Karpas-422 (cell line): ENCODE results near the gene BSG. TPM values are rescaled to one million over a fixed set of nuclear protein-coding genes. Genes with fewer than 3 reads are reported as not detected.
A peak's percentile ranks its signal among the peaks of the same experiment; 100 is the strongest.
"Not testable (repeated sequence)": the region's sequence is repeated elsewhere in the genome, so short reads cannot be mapped to it uniquely, and the experiment has no call there.

Source experiments
- DNase-seq: peaks from one replicate; pipeline ENCODE4 v3.0.0-alpha.2; 2015
- H2AFZ ChIP-seq: fragments of 200-600 bp; sonication (generic); 2 replicates; pipeline ENCODE4 v1.6.1; 2014; ENCODE audit warnings: antibody characterized with exemption, low read length, mixed read lengths
- H3K27ac ChIP-seq: fragments of 200-600 bp; sonication (generic); 2 replicates; pipeline ENCODE4 v1.5.1; 2014; ENCODE audit warnings: mild to moderate bottlenecking, low read length, moderate library complexity
- H3K27me3 ChIP-seq: fragments of 200-600 bp; sonication (generic); 2 replicates; pipeline ENCODE4 v1.6.1; 2014; ENCODE audit warnings: low read length, mixed read lengths
- H3K36me3 ChIP-seq: fragments of 200-600 bp; sonication (generic); 2 replicates; pipeline ENCODE4 v1.6.1; 2014; ENCODE audit warnings: low read length, mixed read lengths; ENCODE audit not compliant: insufficient read depth
- H3K4me1 ChIP-seq: fragments of 200-600 bp; sonication (generic); 2 replicates; pipeline ENCODE4 v1.6.1; 2014; ENCODE audit warnings: mild to moderate bottlenecking, low read length, mixed read lengths
- H3K4me2 ChIP-seq: fragments of 200-600 bp; sonication (generic); 2 replicates; pipeline ENCODE4 v1.6.1; 2014; ENCODE audit warnings: low read length, low read depth, mild to moderate bottlenecking; ENCODE audit not compliant: poor library complexity, severe bottlenecking
- H3K4me3 ChIP-seq: fragments of 200-600 bp; sonication (generic); 2 replicates; pipeline ENCODE4 v1.5.1; 2014; ENCODE audit warnings: mild to moderate bottlenecking, antibody characterized with exemption, low read length, mixed read lengths
- H3K79me2 ChIP-seq: fragments of 200-600 bp; sonication (generic); 2 replicates; pipeline ENCODE4 v1.6.1; 2014; ENCODE audit warnings: mild to moderate bottlenecking, low read length, mixed read lengths
- H3K9ac ChIP-seq: fragments of 200-600 bp; sonication (generic); 2 replicates; pipeline ENCODE4 v1.6.0; 2014; ENCODE audit warnings: low read length
- H3K9me2 ChIP-seq: fragments of 200-600 bp; sonication (generic), shearing (Covaris generic); replicated peaks from 2 replicates; pipeline ENCODE4 v1.6.0; 2014; ENCODE audit warnings: mild to moderate bottlenecking, low read length, moderate library complexity; ENCODE audit not compliant: insufficient read depth
- H3K9me3 ChIP-seq: fragments of 300-700, 200-600 bp; sonication (generic); 2 replicates; pipeline ENCODE4 v1.6.1; 2014; ENCODE audit warnings: low read length, mixed read lengths
- H4K20me1 ChIP-seq: fragments of 200-600 bp; sonication (generic); 2 replicates; pipeline ENCODE4 v1.6.1; 2014; ENCODE audit warnings: mild to moderate bottlenecking, antibody characterized with exemption, low read length, low read depth; ENCODE audit not compliant: insufficient read depth
- total RNA-seq: library from RNA; depleted of rRNA; stranded (reverse); fragments of >200 nt; shearing (Covaris generic); gene quantifications from 2 replicates; pipeline ENCODE4 v1.2.3, GENCODE V29; 2014; ENCODE audit warnings: low replicate concordance

The BSG gene
- total RNA-seq, 1 experiment from 2014 or later: 124 TPM

- Histone ChIP-seq H3K27ac (no peak overlapping the region), H3K27me3 (no peaks in the 10 kb centered on the region), H3K4me3 (no peak overlapping the region), H3K9me2 (no peaks in the 10 kb centered on the region), H3K4me1 (no peaks in the 10 kb centered on the region), H3K9ac (no peak overlapping the region), H2AFZ (no peak overlapping the region), H3K36me3 (0 out of 2 replicates have a peak, but pooled peaks cover 2% of the 10 kb centered on the region), H4K20me1 (peaks cover 36% of the 10 kb centered on the region; the same call in 1 of the 2 replicates), H3K4me2 (no peak overlapping the region), H3K79me2 (peaks cover 32% of the 10 kb centered on the region), H3K9me3 (no peaks in the 10 kb centered on the region)
- no peak for DNase-seq
Measured at GRCh38 chr19:580274-580835, 8.0 kb downstream of the BSG start.

GRCh38 chr19:581399-582111 is 9.2 kb downstream of the BSG start:
- peaks cover 28% of the 10 kb centered on the region; the same call in 1 of the 2 replicates for H4K20me1 ChIP-seq
- H3K36me3 ChIP-seq: 0 out of 2 replicates have a peak, but pooled peaks cover 2% of the 10 kb centered on the region
- DNase-seq: no peak

GRCh38 chr19:582497-583197 is 10.3 kb downstream of the BSG start:
- H3K9me3 ChIP-seq: no peaks in the 10 kb centered on the region
- H3K9ac ChIP-seq: no peak overlapping the region
- H3K4me1 ChIP-seq: no peaks in the 10 kb centered on the region
- DNase-seq: no peak
- H3K79me2 ChIP-seq: peaks cover 10% of the 10 kb centered on the region
- H4K20me1 ChIP-seq: peaks cover 22% of the 10 kb centered on the region; the same call in 1 of the 2 replicates
- H3K4me2 ChIP-seq: no peak overlapping the region
- no peak overlapping the region for H2AFZ ChIP-seq
- H3K9me2 ChIP-seq: no peaks in the 10 kb centered on the region
- H3K36me3 ChIP-seq: 0 out of 2 replicates have a peak, but pooled peaks cover 2% of the 10 kb centered on the region
- H3K27me3 ChIP-seq: no peaks in the 10 kb centered on the region
- no peak overlapping the region for H3K27ac ChIP-seq
- no peak overlapping the region for H3K4me3 ChIP-seq

More at GRCh38 chr19:581399-582111, 9.2 kb downstream of the BSG start:
- H3K79me2 ChIP-seq: peaks cover 21% of the 10 kb centered on the region
- H2AFZ ChIP-seq: no peak overlapping the region
- no peaks in the 10 kb centered on the region for H3K4me1 ChIP-seq
- no peak overlapping the region for H3K4me3 ChIP-seq
- no peaks in the 10 kb centered on the region for H3K9me3 ChIP-seq
- H3K27ac ChIP-seq: no peak overlapping the region
- no peaks in the 10 kb centered on the region for H3K9me2 ChIP-seq
- no peaks in the 10 kb centered on the region for H3K27me3 ChIP-seq
- H3K9ac ChIP-seq: no peak overlapping the region
- no peak overlapping the region for H3K4me2 ChIP-seq

GRCh38 chr19:583198-583967 is 11.0 kb downstream of the BSG start:
- H2AFZ ChIP-seq: no peak overlapping the region
- H3K4me1 ChIP-seq: peaks cover 5% of the 10 kb centered on the region
- H3K9me2 ChIP-seq: no peaks in the 10 kb centered on the region
- no peak overlapping the region for H3K9ac ChIP-seq
- no peak for DNase-seq
- H3K9me3 ChIP-seq: no peaks in the 10 kb centered on the region
- peaks cover 16% of the 10 kb centered on the region; the same call in 1 of the 2 replicates for H4K20me1 ChIP-seq
- 0 out of 2 replicates have a peak, but pooled peaks cover 2% of the 10 kb centered on the region for H3K36me3 ChIP-seq
- H3K4me2 ChIP-seq: no peak overlapping the region
- no peaks in the 10 kb centered on the region for H3K27me3 ChIP-seq
- peaks cover 2% of the 10 kb centered on the region for H3K79me2 ChIP-seq
- H3K27ac ChIP-seq: no peak overlapping the region
- no peak overlapping the region for H3K4me3 ChIP-seq

- Histone ChIP-seq H3K4me2 (no peak overlapping the region), H3K9ac (no peak overlapping the region), H4K20me1 (peaks cover 15% of the 10 kb centered on the region; the same call in 1 of the 2 replicates), H3K27ac (no peak overlapping the region), H3K27me3 (no peaks in the 10 kb centered on the region), H3K4me1 (peaks cover 8% of the 10 kb centered on the region), H3K4me3 (no peak overlapping the region), H2AFZ (no peak overlapping the region), H3K79me2 (no peaks in the 10 kb centered on the region; the same call in 1 of the 2 replicates), H3K9me3 (no peaks in the 10 kb centered on the region), H3K36me3 (0 out of 2 replicates have a peak, but pooled peaks cover 2% of the 10 kb centered on the region), H3K9me2 (no peaks in the 10 kb centered on the region)
- no peak for DNase-seq
Measured at GRCh38 chr19:583968-584239, 11.5 kb downstream of the BSG start.

- Histone ChIP-seq H3K79me2 (no peaks in the 10 kb centered on the region; the same call in 1 of the 2 replicates), H3K9me2 (no peaks in the 10 kb centered on the region), H3K4me1 (peaks cover 8% of the 10 kb centered on the region), H2AFZ (no peak overlapping the region), H3K4me3 (no peak overlapping the region), H3K9ac (no peak overlapping the region), H3K27ac (no peak overlapping the region), H4K20me1 (peaks cover 15% of the 10 kb centered on the region; the same call in 1 of the 2 replicates), H3K4me2 (no peak overlapping the region), H3K9me3 (no peaks in the 10 kb centered on the region), H3K36me3 (0 out of 2 replicates have a peak, but pooled peaks cover 2% of the 10 kb centered on the region), H3K27me3 (no peaks in the 10 kb centered on the region)
- peak; percentile 87 for DNase-seq
Measured at GRCh38 chr19:584240-585001, 12.0 kb downstream of the BSG start.

GRCh38 chr19:585146-585545 is 12.8 kb downstream of the BSG start:
- H3K9me2 ChIP-seq, H3K4me2 ChIP-seq, H2AFZ ChIP-seq, H3K9me3 ChIP-seq, H3K4me3 ChIP-seq, H3K79me2 ChIP-seq, H3K4me1 ChIP-seq, H3K27me3 ChIP-seq, H3K9ac ChIP-seq, H3K27ac ChIP-seq, DNase-seq, H3K36me3 ChIP-seq: not testable (repeated sequence)
- peaks cover 15% of the 10 kb centered on the region; the same call in 1 of the 2 replicates for H4K20me1 ChIP-seq
